ENCODE measurements around the gene PTPRD.

PTPRD gene

GRCh38 chr9:8871796-8872445, 1740.9 kb downstream of the PTPRD start:
- Histone ChIP-seq H3K27me3 (ENCODE audit: control insufficient read depth, low read length) (no peaks in the 10 kb centered on the region), H3K36me3 (ENCODE audit: control insufficient read depth, low read length) (no peaks in the 10 kb centered on the region), H3K79me2 (ENCODE audit: control insufficient read depth, low read length) (no peaks in the 10 kb centered on the region), H3K9me3 (ENCODE audit: control insufficient read depth, insufficient read depth, low read length) (no peaks in the 10 kb centered on the region), H3F3A (ENCODE audit: control insufficient read depth, insufficient read depth) (no peaks in the 10 kb centered on the region), H3K4me2 (ENCODE audit: low read length) (no peak overlapping the region), H3K4me1 (ENCODE audit: control insufficient read depth, low read length) (no peaks in the 10 kb centered on the region), H3K4me3 (ENCODE audit: low read length) (no peak overlapping the region), H3K9me2 (replicated peaks; ENCODE audit: control insufficient read depth, low read length) (no peaks in the 10 kb centered on the region), H4K20me1 (ENCODE audit: control insufficient read depth, insufficient read depth, low read depth, low read length) (no peaks in the 10 kb centered on the region), H3K27ac (ENCODE audit: low read depth, low read length) (no peak overlapping the region)
- TF ChIP-seq EZH2phosphoT487 (IDR thresholded peaks at IDR 0.05; ENCODE audit: borderline replicate concordance, low read length) (no peak), CTCF (IDR thresholded peaks at IDR 0.05; ENCODE audit: low read depth, low read length, poor library complexity, severe bottlenecking) (no peak)

- H3K4me2 ChIP-seq (ENCODE audit: low read length): no peak overlapping the region
- no peaks in the 10 kb centered on the region for H3K4me1 ChIP-seq (ENCODE audit: control insufficient read depth, low read length)
- H3K79me2 ChIP-seq (ENCODE audit: control insufficient read depth, low read length): no peaks in the 10 kb centered on the region
- no peaks in the 10 kb centered on the region for H4K20me1 ChIP-seq (ENCODE audit: control insufficient read depth, insufficient read depth, low read depth, low read length)
- TF ChIP-seq CTCF (IDR thresholded peaks at IDR 0.05; ENCODE audit: low read depth, low read length, poor library complexity, severe bottlenecking) (no peak), EZH2phosphoT487 (IDR thresholded peaks at IDR 0.05; ENCODE audit: borderline replicate concordance, low read length) (no peak)
- H3K27me3 ChIP-seq (ENCODE audit: control insufficient read depth, low read length): no peaks in the 10 kb centered on the region
- H3K36me3 ChIP-seq (ENCODE audit: control insufficient read depth, low read length): no peaks in the 10 kb centered on the region
- no peak overlapping the region for H3K27ac ChIP-seq (ENCODE audit: low read depth, low read length)
- H3K9me2 ChIP-seq (replicated peaks; ENCODE audit: control insufficient read depth, low read length): no peaks in the 10 kb centered on the region
- no peaks in the 10 kb centered on the region for H3K9me3 ChIP-seq (ENCODE audit: control insufficient read depth, insufficient read depth, low read length)
- H3F3A ChIP-seq (ENCODE audit: control insufficient read depth, insufficient read depth): no peaks in the 10 kb centered on the region
- no peak overlapping the region for H3K4me3 ChIP-seq (ENCODE audit: low read length)
These were observed 1741.4 kb downstream of the PTPRD start for GRCh38 chr9:8871396-8871795.

GRCh38 chr9:8869812-8870211, 1743.0 kb downstream of the PTPRD start:
- Histone ChIP-seq H3K27me3 (ENCODE audit: control insufficient read depth, low read length) (no peaks in the 10 kb centered on the region), H3K79me2 (ENCODE audit: control insufficient read depth, low read length) (no peaks in the 10 kb centered on the region), H3K4me2 (ENCODE audit: low read length) (no peak overlapping the region), H3F3A (ENCODE audit: control insufficient read depth, insufficient read depth) (no peaks in the 10 kb centered on the region), H3K4me3 (ENCODE audit: low read length) (no peak overlapping the region), H3K36me3 (ENCODE audit: control insufficient read depth, low read length) (no peaks in the 10 kb centered on the region), H3K27ac (ENCODE audit: low read depth, low read length) (no peak overlapping the region), H3K9me2 (replicated peaks; ENCODE audit: control insufficient read depth, low read length) (no peaks in the 10 kb centered on the region), H3K9me3 (ENCODE audit: control insufficient read depth, insufficient read depth, low read length) (no peaks in the 10 kb centered on the region), H3K4me1 (ENCODE audit: control insufficient read depth, low read length) (no peaks in the 10 kb centered on the region), H4K20me1 (ENCODE audit: control insufficient read depth, insufficient read depth, low read depth, low read length) (no peaks in the 10 kb centered on the region)
- TF ChIP-seq EZH2phosphoT487 (IDR thresholded peaks at IDR 0.05; ENCODE audit: borderline replicate concordance, low read length) (no peak), CTCF (IDR thresholded peaks at IDR 0.05; ENCODE audit: low read depth, low read length, poor library complexity, severe bottlenecking) (no peak)

Data from DOHH2 (cell line).